Endothelial cell of umbilical vein (primary cell): ENCODE data around the gene RAB3IL1.

Experiments used
- EZH2 ChIP-seq: IDR thresholded peaks from 2 replicates; pipeline ENCODE4 v1.6.1; 2012; ENCODE audit warnings: borderline replicate concordance, low read depth, mild to moderate bottlenecking, moderate library complexity, low read length, inconsistent platforms; ENCODE audit not compliant: severe bottlenecking
- JUN ChIP-seq: IDR thresholded peaks from 2 replicates; pipeline ENCODE4 v1.6.1; 2011; ENCODE audit warnings: borderline replicate concordance, low read depth; ENCODE audit not compliant: insufficient read length, insufficient read depth
- MYC ChIP-seq: IDR thresholded peaks from one replicate; pipeline ENCODE4 v1.6.1; 2011; ENCODE audit warnings: mild to moderate bottlenecking, low read depth, low read length
- POLR2A ChIP-seq: IDR thresholded peaks from 2 replicates; pipeline ENCODE4 v1.6.1; 2012; ENCODE audit warnings: low read depth, mild to moderate bottlenecking, control low read depth, low read length
- POLR2AphosphoS5 ChIP-seq: IDR thresholded peaks from 2 replicates; pipeline ENCODE4 v1.6.1; 2012; ENCODE audit warnings: low read depth, mild to moderate bottlenecking, control low read depth, low read length, moderate library complexity; ENCODE audit not compliant: insufficient read depth
- TF ChIP-seq, protein P1 (sequence below), 2 donors: IDR thresholded peaks; 1 replicate in 1 of 2; 2 replicates in 1 of 2; pipeline ENCODE4 v1.5.1; 2011; ENCODE audit warnings: low read length in 2 of 2, mild to moderate bottlenecking in 2 of 2, moderate library complexity in 2 of 2, control low read depth in 1 of 2, inconsistent platforms in 1 of 2, low read depth in 1 of 2; ENCODE audit not compliant: insufficient read depth in 1 of 2; ENCODE audit errors: extremely low read depth in 1 of 2
- TF ChIP-seq, protein P2 (sequence below): IDR thresholded peaks from 2 replicates; pipeline ENCODE4 v1.6.1; 2011; ENCODE audit not compliant: insufficient read depth, insufficient read length

DNA sequence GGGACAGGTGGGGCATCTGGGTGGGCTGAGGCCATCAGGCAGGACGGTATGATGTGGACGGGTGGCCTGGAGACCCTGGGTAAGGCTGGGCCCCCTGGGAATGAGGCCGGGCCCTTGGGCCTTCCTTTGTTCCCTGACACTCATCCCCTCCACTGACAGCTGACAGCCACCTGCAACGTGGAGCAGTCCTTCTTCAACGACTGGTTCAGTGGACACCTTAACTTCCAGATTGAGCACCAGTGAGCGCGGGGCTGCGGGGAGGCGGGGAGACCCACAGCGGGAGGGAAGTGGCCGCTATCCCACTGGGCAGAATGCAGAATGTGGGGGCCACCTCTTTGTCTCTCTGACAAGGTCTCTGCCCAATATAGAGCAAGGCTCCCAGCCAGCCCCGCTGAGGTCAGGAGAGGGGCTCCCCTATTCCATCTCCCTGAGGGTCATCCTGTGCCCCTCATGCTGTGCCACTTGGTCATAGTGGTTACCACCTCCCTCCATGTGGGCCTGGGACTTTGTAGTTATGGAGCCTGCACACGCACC lies 53.8 kb downstream of the RAB3IL1 start:
- TF ChIP-seq, protein P1, sequence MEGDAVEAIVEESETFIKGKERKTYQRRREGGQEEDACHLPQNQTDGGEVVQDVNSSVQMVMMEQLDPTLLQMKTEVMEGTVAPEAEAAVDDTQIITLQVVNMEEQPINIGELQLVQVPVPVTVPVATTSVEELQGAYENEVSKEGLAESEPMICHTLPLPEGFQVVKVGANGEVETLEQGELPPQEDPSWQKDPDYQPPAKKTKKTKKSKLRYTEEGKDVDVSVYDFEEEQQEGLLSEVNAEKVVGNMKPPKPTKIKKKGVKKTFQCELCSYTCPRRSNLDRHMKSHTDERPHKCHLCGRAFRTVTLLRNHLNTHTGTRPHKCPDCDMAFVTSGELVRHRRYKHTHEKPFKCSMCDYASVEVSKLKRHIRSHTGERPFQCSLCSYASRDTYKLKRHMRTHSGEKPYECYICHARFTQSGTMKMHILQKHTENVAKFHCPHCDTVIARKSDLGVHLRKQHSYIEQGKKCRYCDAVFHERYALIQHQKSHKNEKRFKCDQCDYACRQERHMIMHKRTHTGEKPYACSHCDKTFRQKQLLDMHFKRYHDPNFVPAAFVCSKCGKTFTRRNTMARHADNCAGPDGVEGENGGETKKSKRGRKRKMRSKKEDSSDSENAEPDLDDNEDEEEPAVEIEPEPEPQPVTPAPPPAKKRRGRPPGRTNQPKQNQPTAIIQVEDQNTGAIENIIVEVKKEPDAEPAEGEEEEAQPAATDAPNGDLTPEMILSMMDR (IDR thresholded peaks at IDR 0.05; ENCODE audit: extremely low read depth in 1 of 2, insufficient read depth in 1 of 2, low read depth in 1 of 2, low read length in 2 of 2): no peak
- TF ChIP-seq MYC (no peak), EZH2 (no peak), POLR2A (no peak), POLR2AphosphoS5 (no peak), JUN (no peak)
- TF ChIP-seq, protein P2, sequence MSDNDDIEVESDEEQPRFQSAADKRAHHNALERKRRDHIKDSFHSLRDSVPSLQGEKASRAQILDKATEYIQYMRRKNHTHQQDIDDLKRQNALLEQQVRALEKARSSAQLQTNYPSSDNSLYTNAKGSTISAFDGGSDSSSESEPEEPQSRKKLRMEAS: no peak
